NT2/D1 (cell line): Measurements from ENCODE around the gene HMGB4.

Experiments
- SUZ12 ChIP-seq: IDR thresholded peaks from 2 replicates; pipeline ENCODE4 v1.6.1; 2011; ENCODE audit not compliant: insufficient read length, insufficient read depth; ENCODE audit errors: extremely low read depth
- YY1 ChIP-seq: IDR thresholded peaks from 2 replicates; pipeline ENCODE4 v1.6.1; 2011; ENCODE audit not compliant: insufficient read length, insufficient read depth
- ZNF274 ChIP-seq: IDR thresholded peaks from 2 replicates; pipeline ENCODE4 v1.6.1; 2011; ENCODE audit warnings: mild to moderate bottlenecking, low read depth, low read length

DNA sequence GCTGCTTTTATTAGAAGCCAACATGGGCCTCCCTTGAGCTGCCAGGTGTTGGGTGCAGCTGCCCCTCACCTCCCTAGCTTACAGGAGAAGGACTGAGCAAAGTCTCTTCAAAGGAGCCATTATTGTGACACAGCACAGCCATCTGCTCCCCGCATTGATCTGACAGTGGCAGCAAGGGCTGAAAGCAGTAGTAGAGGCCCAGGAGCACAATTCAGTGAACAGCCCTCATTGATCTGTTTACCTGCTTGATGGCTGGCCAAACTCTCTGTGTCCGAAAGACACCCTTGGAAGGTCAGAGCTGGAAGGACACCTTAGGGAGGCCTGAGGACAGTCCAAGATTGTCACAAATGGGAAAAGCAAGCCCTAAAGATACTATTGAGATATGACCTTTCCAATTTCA is 14.5 kb downstream of the HMGB4 start:
- TF ChIP-seq SUZ12 (no peak), ZNF274 (no peak), YY1 (no peak)
